Astrocyte (in vitro differentiated cells and primary cell): ENCODE measurements around the gene ZBTB46. TPM values are rescaled to one million over a fixed set of nuclear protein-coding genes. Genes with fewer than 3 reads are reported as not detected.

ENCODE experiments used
- DNase-seq: peaks from one replicate; pipeline ENCODE4 v3.0.0-alpha.2; 2010; ENCODE audit warnings: low read depth
- FAIRE-seq: peaks from 2 replicates; lab custom pipeline; 2011; peaks lifted over from hg19 to GRCh38; lab: Jason Lieb, UNC
- H2AFZ ChIP-seq: 2 replicates; pipeline ENCODE4 v1.6.0; 2012; ENCODE audit warnings: low read depth, low read length, inconsistent platforms
- H3K27ac ChIP-seq: 2 replicates; pipeline ENCODE4 v1.5.1; 2011; ENCODE audit warnings: low read depth, low read length, inconsistent platforms
- H3K27me3 ChIP-seq: 2 replicates; pipeline ENCODE4 v1.6.0; 2011; ENCODE audit warnings: low read length, inconsistent platforms; ENCODE audit not compliant: insufficient read depth
- H3K36me3 ChIP-seq: 2 replicates; pipeline ENCODE4 v1.5.1; 2011; ENCODE audit warnings: low read length, inconsistent platforms; ENCODE audit not compliant: insufficient read depth
- H3K4me1 ChIP-seq: 2 replicates; pipeline ENCODE4 v1.5.1; 2011; ENCODE audit warnings: low read length, inconsistent platforms; ENCODE audit not compliant: insufficient read depth
- H3K4me2 ChIP-seq: 2 replicates; pipeline ENCODE4 v1.6.0; 2012; ENCODE audit warnings: low read length, inconsistent platforms
- H3K4me3 ChIP-seq: 2 replicates; pipeline ENCODE4 v1.5.1; 2011; ENCODE audit warnings: low read depth, mild to moderate bottlenecking, low read length, inconsistent platforms; ENCODE audit not compliant: insufficient read depth
- H3K79me2 ChIP-seq: 2 replicates; pipeline ENCODE4 v1.6.0; 2012; ENCODE audit warnings: mild to moderate bottlenecking, low read length, inconsistent platforms; ENCODE audit not compliant: insufficient read depth
- H3K9ac ChIP-seq: 2 replicates; pipeline ENCODE4 v1.6.0; 2012; ENCODE audit warnings: mild to moderate bottlenecking, low read length, inconsistent platforms
- H3K9me3 ChIP-seq: 2 replicates; pipeline ENCODE4 v1.5.1; 2012; ENCODE audit warnings: low read depth, mild to moderate bottlenecking, low read length, inconsistent platforms; ENCODE audit not compliant: insufficient read depth
- H4K20me1 ChIP-seq: 2 replicates; pipeline ENCODE4 v1.6.0; 2012; ENCODE audit warnings: low read length, inconsistent platforms; ENCODE audit not compliant: insufficient read depth
- H3K27ac Mint-ChIP-seq: one replicate; pipeline ENCODE4 v1.8.0; 2021; ENCODE audit warnings: mild to moderate bottlenecking, mixed read lengths; ENCODE audit not compliant: unreplicated experiment
- H3K27me3 Mint-ChIP-seq: one replicate; pipeline ENCODE4 v1.8.0; 2021; ENCODE audit warnings: low read depth, mixed read lengths; ENCODE audit not compliant: unreplicated experiment
- H3K36me3 Mint-ChIP-seq: one replicate; pipeline ENCODE4 v1.8.0; 2021; ENCODE audit warnings: low read depth, mixed read lengths; ENCODE audit not compliant: unreplicated experiment
- H3K4me1 Mint-ChIP-seq: one replicate; pipeline ENCODE4 v1.8.0; 2021; ENCODE audit warnings: low read depth, mixed read lengths; ENCODE audit not compliant: unreplicated experiment
- H3K4me3 Mint-ChIP-seq: one replicate; pipeline ENCODE4 v1.8.0; 2021; ENCODE audit warnings: mild to moderate bottlenecking, moderate library complexity, mixed read lengths; ENCODE audit not compliant: unreplicated experiment
- H3K9me3 Mint-ChIP-seq: one replicate; pipeline ENCODE4 v1.8.0; 2021; ENCODE audit warnings: mild to moderate bottlenecking, mixed read lengths; ENCODE audit not compliant: unreplicated experiment
- EZH2 ChIP-seq: IDR thresholded peaks from 2 replicates; pipeline ENCODE4 v1.6.1; 2012; ENCODE audit warnings: mild to moderate bottlenecking, low read length, inconsistent platforms; ENCODE audit not compliant: insufficient read depth
- total RNA-seq: library from RNA; stranded (reverse); gene quantifications from 2 replicates; pipeline ENCODE4 v1.2.1, GENCODE V29; 2021
- TF ChIP-seq, protein P1 (sequence below): IDR thresholded peaks from 2 replicates; pipeline ENCODE4 v1.5.1; 2011; ENCODE audit warnings: low read depth, mild to moderate bottlenecking, inconsistent platforms, low read length, moderate library complexity; ENCODE audit not compliant: insufficient read depth

ZBTB46 gene
- total RNA-seq, 1 donor from 2014 or later, result 13.9 TPM

DNA sequence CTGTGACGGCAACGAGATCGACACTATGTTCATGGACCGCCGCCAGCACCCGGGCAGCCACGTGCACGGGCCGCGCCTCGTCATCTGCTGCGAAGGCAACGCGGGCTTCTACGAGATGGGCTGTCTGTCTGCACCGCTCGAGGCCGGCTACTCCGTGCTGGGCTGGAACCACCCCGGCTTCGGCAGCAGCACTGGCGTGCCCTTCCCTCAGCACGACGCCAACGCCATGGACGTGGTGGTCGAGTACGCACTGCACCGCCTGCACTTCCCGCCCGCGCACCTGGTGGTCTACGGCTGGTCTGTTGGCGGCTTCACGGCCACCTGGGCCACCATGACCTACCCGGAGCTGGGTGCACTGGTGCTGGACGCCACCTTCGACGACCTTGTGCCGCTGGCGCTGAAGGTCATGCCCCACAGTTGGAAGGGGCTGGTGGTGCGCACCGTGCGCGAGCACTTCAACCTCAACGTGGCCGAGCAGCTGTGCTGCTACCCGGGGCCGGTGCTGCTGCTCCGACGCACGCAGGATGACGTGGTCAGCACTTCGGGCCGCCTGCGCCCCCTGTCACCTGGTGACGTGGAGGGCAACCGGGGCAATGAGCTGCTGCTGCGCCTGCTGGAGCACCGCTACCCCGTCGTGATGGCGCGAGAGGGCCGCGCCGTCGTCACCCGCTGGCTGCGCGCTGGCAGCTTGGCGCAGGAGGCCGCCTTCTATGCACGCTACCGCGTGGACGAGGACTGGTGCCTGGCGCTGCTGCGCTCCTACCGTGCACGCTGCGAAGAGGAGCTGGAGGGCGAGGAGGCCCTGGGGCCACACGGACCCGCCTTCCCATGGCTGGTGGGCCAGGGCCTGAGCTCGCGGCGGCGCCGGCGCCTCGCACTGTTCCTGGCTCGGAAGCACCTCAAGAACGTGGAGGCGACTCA is 31.2 kb upstream of the ZBTB46 start:
- Histone ChIP-seq H3K9me3 (no peaks in the 10 kb centered on the region), H3K4me3 (no peak overlapping the region), H3K27me3 (no peaks in the 10 kb centered on the region), H3K9ac (no peak overlapping the region), H3K4me2 (no peak overlapping the region), H4K20me1 (peaks cover 12% of the 10 kb centered on the region), H3K27ac (no peak overlapping the region), H2AFZ (no peak overlapping the region), H3K79me2 (peaks cover 38% of the 10 kb centered on the region), H3K36me3 (peaks cover 2% of the 10 kb centered on the region), H3K4me1 (peaks cover 23% of the 10 kb centered on the region)
- TF ChIP-seq EZH2, result no peak
- TF ChIP-seq, protein P1, sequence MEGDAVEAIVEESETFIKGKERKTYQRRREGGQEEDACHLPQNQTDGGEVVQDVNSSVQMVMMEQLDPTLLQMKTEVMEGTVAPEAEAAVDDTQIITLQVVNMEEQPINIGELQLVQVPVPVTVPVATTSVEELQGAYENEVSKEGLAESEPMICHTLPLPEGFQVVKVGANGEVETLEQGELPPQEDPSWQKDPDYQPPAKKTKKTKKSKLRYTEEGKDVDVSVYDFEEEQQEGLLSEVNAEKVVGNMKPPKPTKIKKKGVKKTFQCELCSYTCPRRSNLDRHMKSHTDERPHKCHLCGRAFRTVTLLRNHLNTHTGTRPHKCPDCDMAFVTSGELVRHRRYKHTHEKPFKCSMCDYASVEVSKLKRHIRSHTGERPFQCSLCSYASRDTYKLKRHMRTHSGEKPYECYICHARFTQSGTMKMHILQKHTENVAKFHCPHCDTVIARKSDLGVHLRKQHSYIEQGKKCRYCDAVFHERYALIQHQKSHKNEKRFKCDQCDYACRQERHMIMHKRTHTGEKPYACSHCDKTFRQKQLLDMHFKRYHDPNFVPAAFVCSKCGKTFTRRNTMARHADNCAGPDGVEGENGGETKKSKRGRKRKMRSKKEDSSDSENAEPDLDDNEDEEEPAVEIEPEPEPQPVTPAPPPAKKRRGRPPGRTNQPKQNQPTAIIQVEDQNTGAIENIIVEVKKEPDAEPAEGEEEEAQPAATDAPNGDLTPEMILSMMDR, result no peak
- Mint-ChIP-seq H3K9me3 (no peaks in the 10 kb centered on the region), H3K4me3 (no peak overlapping the region), H3K27me3 (no peaks in the 10 kb centered on the region), H3K4me1 (peaks cover 15% of the 10 kb centered on the region), H3K36me3 (peaks cover 2% of the 10 kb centered on the region), H3K27ac (no peak overlapping the region)
- DNase-seq (no peak), FAIRE-seq (no peak)

DNA sequence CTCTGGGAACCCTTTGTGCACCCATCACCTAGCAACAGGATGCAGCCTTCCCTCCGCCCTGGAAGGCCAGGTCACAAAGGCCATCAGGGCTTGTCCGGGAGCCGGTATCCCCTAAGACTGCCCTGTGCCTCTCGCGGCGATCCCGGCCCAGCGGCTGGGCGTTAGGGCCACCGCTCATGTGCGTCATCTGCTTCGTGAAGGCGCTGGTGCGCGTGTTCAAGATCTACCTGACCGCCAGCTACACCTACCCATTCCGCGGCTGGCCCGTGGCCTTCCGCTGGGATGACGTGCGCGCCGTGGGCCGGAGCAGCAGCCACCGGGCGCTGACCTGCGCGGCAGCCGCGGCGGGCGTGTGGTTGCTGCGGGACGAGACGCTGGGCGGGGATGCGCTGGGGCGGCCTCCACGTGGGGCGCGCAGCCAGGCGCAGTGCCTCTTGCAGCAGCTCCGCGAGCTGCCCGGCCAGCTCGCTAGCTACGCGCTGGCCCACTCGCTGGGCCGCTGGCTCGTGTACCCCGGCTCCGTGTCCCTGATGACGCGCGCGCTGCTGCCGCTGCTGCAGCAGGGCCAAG is 30.4 kb upstream of the ZBTB46 start, which contains the start of gene ABHD16B:
Gene ABHD16B (plus strand): TSS at position 134 of the 570 bp plus-strand sequence. CDS start 43 bp downstream, at position 177.
- H3K4me3 Mint-ChIP-seq, result no peak within 1 kb of the TSS
- no peak within 1 kb of the TSS for H3K4me2 ChIP-seq
- no peaks in the 10 kb centered on the region for H3K27me3 ChIP-seq
- peaks cover 7% of the 10 kb centered on the region for H4K20me1 ChIP-seq
- peaks cover 2% of the 10 kb centered on the region for H3K36me3 Mint-ChIP-seq
- no peak within 1 kb of the TSS for H2AFZ ChIP-seq
- peaks cover 23% of the 10 kb centered on the region for H3K4me1 ChIP-seq
- FAIRE-seq, result no peak
- H3K4me3 ChIP-seq, result no peak within 1 kb of the TSS
- H3K79me2 ChIP-seq, result peaks cover 30% of the 10 kb centered on the region
- H3K9me3 ChIP-seq, result no peaks in the 10 kb centered on the region
- H3K27ac ChIP-seq, result no peak within 1 kb of the TSS
- peaks cover 2% of the 10 kb centered on the region for H3K36me3 ChIP-seq
- no peak for DNase-seq
- H3K27me3 Mint-ChIP-seq, result no peaks in the 10 kb centered on the region
- TF ChIP-seq, protein P1, result no peak
- TF ChIP-seq EZH2, result no peak
- no peak within 1 kb of the TSS for H3K27ac Mint-ChIP-seq
- H3K9me3 Mint-ChIP-seq, result no peaks in the 10 kb centered on the region
- H3K9ac ChIP-seq, result no peak within 1 kb of the TSS
- H3K4me1 Mint-ChIP-seq, result peaks cover 15% of the 10 kb centered on the region
